Right lobe of liver (tissue), 6 donors: ENCODE data around the gene RPLP2. TPM values are rescaled to one million over a fixed set of nuclear protein-coding genes. Genes with fewer than 3 reads are reported as not detected.

Experiments used
- ATAC-seq, 4 donors: fragments of 200-7000 bp; cut with Tn5 transposase; one replicate each; pipeline ENCODE4 v1.9.1; 2020; ENCODE audit warnings: mild to moderate bottlenecking in 4 of 4, moderate library complexity in 4 of 4
- DNase-seq, 3 donors: peaks; one replicate each; pipeline ENCODE4 v3.0.0-alpha.2; 2020
- H3K27ac ChIP-seq, 3 donors: fragments of 200-600 bp; one replicate each; pipeline ENCODE4 v1.8.0; 2022
- H3K27me3 ChIP-seq, 2 donors: fragments of 200-600 bp; one replicate each; pipeline ENCODE4 v1.8.0; 2022
- H3K36me3 ChIP-seq, 4 donors: fragments of 200-600 bp; sonication (generic) in 1 of 4; one replicate each; pipeline versions ENCODE4 v1.5.1 to v1.8.0; 2017 to 2022; ENCODE audit warnings: control low read depth in 1 of 4
- H3K4me1 ChIP-seq, 4 donors: fragments of 200-600 bp; sonication (generic) in 1 of 4; one replicate each; pipeline versions ENCODE4 v1.5.1 to v1.8.0; 2017 to 2022; ENCODE audit warnings: control low read depth in 1 of 4
- H3K4me3 ChIP-seq, 3 donors: fragments of 200-600 bp; one replicate each; pipeline ENCODE4 v1.8.0; 2022
- H3K9me3 ChIP-seq, 4 donors: fragments of 200-600 bp; sonication (generic) in 1 of 4; one replicate each; pipeline versions ENCODE4 v1.5.1 to v1.8.0; 2017 to 2022; ENCODE audit warnings: control low read depth in 1 of 4
- CTCF ChIP-seq, 4 donors: fragments of 200-600 bp in 3 of 4; fragments of 450-650 bp in 1 of 4; IDR thresholded peaks; one replicate each; pipeline versions ENCODE4 v1.5.1 to v1.8.0; 2016 to 2022; ENCODE audit warnings: antibody characterized with exemption in 4 of 4, mild to moderate bottlenecking in 2 of 4
- POLR2A ChIP-seq: fragments of 450-650 bp; IDR thresholded peaks from one replicate; pipeline ENCODE4 v1.6.1; 2017; ENCODE audit warnings: antibody characterized with exemption, mild to moderate bottlenecking
- WGBS: methylation state at CpG from one replicate; pipeline ENCODE4 v1.1.6; 2018; ENCODE audit warnings: low coverage, low lambda C conversion rate; ENCODE audit not compliant: insufficient coverage; ENCODE audit errors: missing lambda C conversion rate; 5-methylcytosine and 5-hydroxymethylcytosine counted together
- intact Hi-C, 2 donors: fragments of 100-400 bp; cut with DNase I; formaldehyde crosslinking; loops; one replicate each; pipeline versions ENCODE4 v1.11.2 to v1.14.1; 2022
- total RNA-seq, 6 experiments: library from RNA; depleted of rRNA in 2 of 6; stranded (reverse); fragments of >200 nt in 2 of 6; fragmentation: NEBNext Ultra II Directional in 3 of 6; extraction: Animal tissue kit (Norgen Biotek cat#: 25700) in 3 of 6; gene quantifications; one replicate each; pipeline versions ENCODE4 v1.1.0 to v1.2.4, GENCODE V29; 2016 to 2023
- donor health status: DM: no; HTN: yes; CAD: no.
- donor health status: DM: no; HTN: no; CAD: no.
- donor health status: DM: no; HTN: no; CAD: no.
- donor health status: DM: no; HTN: yes; CAD: no.
- donor health status: DM: no; HTN: yes; CAD: no.

Gene RPLP2
- total RNA-seq, 6 experiments from 2014 or later, result 212 to 574 (median 457) TPM

DNA sequence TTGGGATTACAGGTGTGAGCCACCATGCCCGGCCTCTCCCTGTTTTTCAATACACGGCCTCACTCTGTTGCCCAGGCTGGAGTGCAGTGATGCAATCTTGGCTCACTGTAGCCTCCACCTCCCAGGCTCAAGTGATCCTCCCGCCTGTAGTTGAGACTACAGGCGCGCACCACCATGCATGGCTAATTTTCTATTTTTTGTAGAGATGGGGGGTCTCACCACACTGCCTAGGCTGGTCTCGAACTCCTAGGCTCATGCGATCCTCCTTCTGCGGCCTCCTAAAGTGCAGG lies 44.0 kb upstream of the RPLP2 start:
- H3K27ac ChIP-seq, result no peak overlapping the region
- no peaks in the 10 kb centered on the region for H3K27me3 ChIP-seq
- peaks cover 0 to 60% (median 13%) of the 10 kb centered on the region in 4 donors for H3K36me3 ChIP-seq
- H3K4me1 ChIP-seq, result no peaks in the 10 kb centered on the region
- no peak overlapping the region for H3K4me3 ChIP-seq
- WGBS, result 100% methylated on average over 3 of the region's 8 CpGs
- no peak for DNase-seq
- intact Hi-C loops, result no loop called here
- H3K9me3 ChIP-seq, result no peaks in the 10 kb centered on the region
- no peak for TF ChIP-seq POLR2A
- TF ChIP-seq CTCF (IDR thresholded peaks at IDR 0.05), result no peak
- ATAC-seq, result no peak

DNA sequence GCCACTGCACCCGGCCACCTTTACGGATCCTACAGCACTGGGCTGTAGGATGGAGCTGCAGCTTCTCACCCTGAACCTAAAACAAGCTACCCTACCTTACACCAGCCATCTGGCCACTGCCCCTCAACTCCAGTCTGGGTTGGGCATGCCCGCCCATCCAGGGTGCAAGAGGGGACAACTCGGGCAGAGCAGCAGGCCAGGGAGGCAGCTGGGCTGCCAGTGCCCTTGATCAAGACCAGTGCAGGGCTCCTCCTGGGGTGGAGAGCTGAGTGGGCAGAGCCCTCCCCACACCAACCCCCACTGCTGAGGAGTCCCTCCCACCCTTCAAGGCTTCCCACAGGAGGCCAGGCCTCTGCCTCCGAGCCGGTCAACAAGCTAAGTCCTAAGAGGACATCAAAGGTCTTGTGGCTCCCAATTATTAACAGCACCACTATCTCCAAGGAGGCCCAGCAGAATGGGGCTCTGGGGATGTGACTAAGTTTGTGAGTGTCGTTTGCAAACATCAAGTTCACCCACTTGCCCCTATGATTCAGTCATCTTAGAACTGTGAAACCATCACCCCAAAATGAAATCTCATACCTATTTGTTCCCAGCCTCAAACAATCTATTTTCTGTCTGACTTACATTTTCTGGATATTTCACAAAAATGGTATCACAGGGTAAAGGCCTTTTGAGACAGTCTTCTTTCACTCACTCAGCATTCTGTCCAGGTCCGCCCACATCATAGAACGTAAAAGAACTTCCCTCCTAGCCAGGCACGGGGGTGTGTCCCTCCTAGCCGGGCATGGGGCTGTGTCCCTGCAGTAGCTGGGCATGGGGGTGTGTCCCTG lies 43.4 kb upstream of the RPLP2 start:
- no peak for DNase-seq
- no peak for ATAC-seq

GRCh38 chr11:766936-767210 lies 42.9 kb upstream of the RPLP2 start:
- Histone ChIP-seq H3K27ac (no peak overlapping the region), H3K9me3 (no peaks in the 10 kb centered on the region), H3K36me3 (peaks cover 0 to 54% (median 14%) of the 10 kb centered on the region in 4 donors), H3K4me1 (no peaks in the 10 kb centered on the region), H3K4me3 (no peak overlapping the region), H3K27me3 (no peaks in the 10 kb centered on the region)
- intact Hi-C loops, result no loop called here
- 100% methylated on average over 2 of the region's 2 CpGs for WGBS
- ATAC-seq (no peak), DNase-seq (no peak)
- TF ChIP-seq POLR2A, result no peak
- TF ChIP-seq CTCF (IDR thresholded peaks at IDR 0.05), result no peak

More for the DNA sequence above, 43.4 kb upstream of the RPLP2 start:
- no peaks in the 10 kb centered on the region for H3K27me3 ChIP-seq
- H3K4me1 ChIP-seq, result no peaks in the 10 kb centered on the region
- peaks cover 0 to 59% (median 14%) of the 10 kb centered on the region in 4 donors for H3K36me3 ChIP-seq
- WGBS, result 82% methylated on average over 7 of the region's 11 CpGs
- intact Hi-C loops, result no loop called here
- H3K4me3 ChIP-seq, result no peak overlapping the region
- H3K9me3 ChIP-seq, result no peaks in the 10 kb centered on the region
- H3K27ac ChIP-seq, result no peak overlapping the region
- TF ChIP-seq POLR2A, result no peak
- no peak for TF ChIP-seq CTCF (IDR thresholded peaks at IDR 0.05)

GRCh38 chr11:767238-767637 lies 42.5 kb upstream of the RPLP2 start:
- no peak overlapping the region for H3K4me3 ChIP-seq
- no peaks in the 10 kb centered on the region for H3K9me3 ChIP-seq
- no peak overlapping the region for H3K27ac ChIP-seq
- H3K27me3 ChIP-seq, result no peaks in the 10 kb centered on the region
- DNase-seq (no peak), ATAC-seq (no peak)
- H3K36me3 ChIP-seq, result peaks cover 0 to 51% (median 14%) of the 10 kb centered on the region in 4 donors
- no CpG with 5 or more reads among the region's 11 CpGs for WGBS
- no peaks in the 10 kb centered on the region for H3K4me1 ChIP-seq
- TF ChIP-seq POLR2A, result no peak
- TF ChIP-seq CTCF (IDR thresholded peaks at IDR 0.05), result no peak
- intact Hi-C loops, result no loop called here
